NB4 (cell line): ENCODE data around the gene VPS39.

ENCODE experiments used
- MAX ChIP-seq: IDR thresholded peaks from 2 replicates; pipeline ENCODE4 v1.6.1; 2011; ENCODE audit warnings: low read depth, low read length
- MYC ChIP-seq: IDR thresholded peaks from 2 replicates; pipeline ENCODE4 v1.6.1; 2011; ENCODE audit warnings: low read depth, low read length
- POLR2A ChIP-seq: IDR thresholded peaks from 2 replicates; pipeline ENCODE4 v1.6.1; 2011; ENCODE audit warnings: mild to moderate bottlenecking; ENCODE audit not compliant: insufficient read length; ENCODE audit errors: extremely low read depth
- TF ChIP-seq, protein P1 (sequence below): IDR thresholded peaks from one replicate; pipeline ENCODE4 v1.5.1; 2012; ENCODE audit warnings: low read depth, low read length

DNA sequence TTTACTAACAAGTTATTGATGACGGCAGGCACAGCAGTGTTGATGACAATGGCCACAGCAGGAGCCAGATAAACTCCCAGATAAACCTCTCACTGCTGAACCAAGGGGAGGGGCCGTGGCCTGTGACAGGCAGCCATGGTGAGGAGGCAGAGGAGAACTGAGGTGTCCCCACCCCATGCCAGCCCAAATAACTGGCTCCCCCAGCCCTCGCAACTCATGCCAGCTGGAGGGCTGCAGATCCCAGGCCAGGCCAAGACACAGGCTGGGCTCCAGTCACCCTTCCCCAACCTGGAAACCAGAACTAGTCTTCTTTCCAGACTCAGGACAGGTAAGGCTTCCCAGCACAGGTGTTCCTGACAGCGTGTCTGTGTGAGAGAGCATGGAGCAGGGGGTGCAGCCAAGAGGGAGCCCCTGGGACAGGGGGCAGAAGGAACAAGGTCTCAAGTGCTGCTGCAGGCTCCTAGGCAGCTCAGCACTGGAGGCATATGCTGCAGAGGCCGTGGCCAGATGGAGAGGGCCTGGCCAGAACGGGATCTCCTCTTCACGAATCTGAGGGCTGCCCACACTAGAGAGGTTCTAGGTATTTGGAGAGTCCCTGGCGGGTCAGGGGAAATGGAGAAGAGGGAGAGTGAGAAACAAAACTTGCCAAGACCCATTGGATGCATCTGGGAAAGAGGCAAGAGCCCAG, 67.6 kb downstream of the VPS39 start:
- TF ChIP-seq, protein P1, sequence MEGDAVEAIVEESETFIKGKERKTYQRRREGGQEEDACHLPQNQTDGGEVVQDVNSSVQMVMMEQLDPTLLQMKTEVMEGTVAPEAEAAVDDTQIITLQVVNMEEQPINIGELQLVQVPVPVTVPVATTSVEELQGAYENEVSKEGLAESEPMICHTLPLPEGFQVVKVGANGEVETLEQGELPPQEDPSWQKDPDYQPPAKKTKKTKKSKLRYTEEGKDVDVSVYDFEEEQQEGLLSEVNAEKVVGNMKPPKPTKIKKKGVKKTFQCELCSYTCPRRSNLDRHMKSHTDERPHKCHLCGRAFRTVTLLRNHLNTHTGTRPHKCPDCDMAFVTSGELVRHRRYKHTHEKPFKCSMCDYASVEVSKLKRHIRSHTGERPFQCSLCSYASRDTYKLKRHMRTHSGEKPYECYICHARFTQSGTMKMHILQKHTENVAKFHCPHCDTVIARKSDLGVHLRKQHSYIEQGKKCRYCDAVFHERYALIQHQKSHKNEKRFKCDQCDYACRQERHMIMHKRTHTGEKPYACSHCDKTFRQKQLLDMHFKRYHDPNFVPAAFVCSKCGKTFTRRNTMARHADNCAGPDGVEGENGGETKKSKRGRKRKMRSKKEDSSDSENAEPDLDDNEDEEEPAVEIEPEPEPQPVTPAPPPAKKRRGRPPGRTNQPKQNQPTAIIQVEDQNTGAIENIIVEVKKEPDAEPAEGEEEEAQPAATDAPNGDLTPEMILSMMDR: no peak
- TF ChIP-seq MAX: no peak
- TF ChIP-seq POLR2A: no peak
- TF ChIP-seq MYC: no peak
